ENCODE results near the gene UBL4A. TPM values are rescaled to one million over a fixed set of nuclear protein-coding genes. Genes with fewer than 3 reads are reported as not detected.
A peak's percentile ranks its signal among the peaks of the same experiment; 100 is the strongest.

UBL4A gene
- total and polyA plus RNA-seq, 2 of the 13 experiments (the other 11 are each of a cell fraction or from before 2014, with no cell fraction given): 16.8 to 25.5 TPM

DNA sequence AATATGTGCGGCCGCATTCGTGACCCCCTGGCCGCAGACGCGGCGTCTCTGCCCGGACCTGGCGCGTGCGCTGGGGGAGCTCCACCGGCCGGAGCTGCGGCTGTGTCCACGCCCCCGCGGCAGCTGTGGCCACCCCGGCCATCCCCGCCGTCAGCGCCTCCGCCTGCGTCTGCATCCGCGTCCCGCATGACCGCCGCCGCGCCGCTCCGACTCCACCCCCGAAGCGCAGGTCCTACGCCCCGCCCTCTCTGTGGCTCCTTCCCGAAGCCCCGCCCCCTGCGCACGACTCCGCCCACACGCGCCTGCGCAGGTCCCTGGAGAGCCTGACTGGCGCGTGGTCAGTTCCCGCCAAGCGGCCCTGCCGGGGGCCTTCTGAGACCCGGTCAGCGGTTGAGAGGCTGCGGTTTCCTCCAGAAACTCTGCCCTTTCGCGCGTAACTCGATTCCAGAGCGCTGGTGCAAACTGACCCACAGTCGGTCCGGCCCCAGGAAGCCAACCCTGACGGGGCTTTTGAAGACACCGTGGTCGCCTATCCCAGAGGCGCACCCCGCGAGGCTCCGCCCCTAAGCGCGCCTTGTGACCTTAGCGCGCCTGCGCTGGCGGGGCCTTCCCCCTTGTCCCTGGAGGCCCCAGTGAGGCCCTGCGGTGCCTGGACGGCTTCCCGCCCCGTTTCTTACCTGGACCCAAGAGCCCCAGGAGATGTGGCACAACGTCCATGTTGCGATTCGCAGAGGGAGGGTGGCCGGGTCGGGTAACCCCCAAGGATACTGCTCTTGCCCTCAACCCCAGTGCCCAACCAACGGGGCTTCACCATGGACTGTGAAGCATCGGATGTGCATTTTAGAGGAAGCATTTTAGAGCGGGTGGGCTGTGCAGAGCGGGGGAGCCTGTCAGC is 7.4 kb downstream of the UBL4A start, which contains the start of gene LAGE3 (continued):
- TF ChIP-seq, protein P1, sequence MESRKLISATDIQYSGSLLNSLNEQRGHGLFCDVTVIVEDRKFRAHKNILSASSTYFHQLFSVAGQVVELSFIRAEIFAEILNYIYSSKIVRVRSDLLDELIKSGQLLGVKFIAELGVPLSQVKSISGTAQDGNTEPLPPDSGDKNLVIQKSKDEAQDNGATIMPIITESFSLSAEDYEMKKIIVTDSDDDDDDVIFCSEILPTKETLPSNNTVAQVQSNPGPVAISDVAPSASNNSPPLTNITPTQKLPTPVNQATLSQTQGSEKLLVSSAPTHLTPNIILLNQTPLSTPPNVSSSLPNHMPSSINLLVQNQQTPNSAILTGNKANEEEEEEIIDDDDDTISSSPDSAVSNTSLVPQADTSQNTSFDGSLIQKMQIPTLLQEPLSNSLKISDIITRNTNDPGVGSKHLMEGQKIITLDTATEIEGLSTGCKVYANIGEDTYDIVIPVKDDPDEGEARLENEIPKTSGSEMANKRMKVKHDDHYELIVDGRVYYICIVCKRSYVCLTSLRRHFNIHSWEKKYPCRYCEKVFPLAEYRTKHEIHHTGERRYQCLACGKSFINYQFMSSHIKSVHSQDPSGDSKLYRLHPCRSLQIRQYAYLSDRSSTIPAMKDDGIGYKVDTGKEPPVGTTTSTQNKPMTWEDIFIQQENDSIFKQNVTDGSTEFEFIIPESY (CRISPR knock-in tag; IDR thresholded peaks at IDR 0.05): peak; percentile 59
- TF ChIP-seq, protein P2, sequence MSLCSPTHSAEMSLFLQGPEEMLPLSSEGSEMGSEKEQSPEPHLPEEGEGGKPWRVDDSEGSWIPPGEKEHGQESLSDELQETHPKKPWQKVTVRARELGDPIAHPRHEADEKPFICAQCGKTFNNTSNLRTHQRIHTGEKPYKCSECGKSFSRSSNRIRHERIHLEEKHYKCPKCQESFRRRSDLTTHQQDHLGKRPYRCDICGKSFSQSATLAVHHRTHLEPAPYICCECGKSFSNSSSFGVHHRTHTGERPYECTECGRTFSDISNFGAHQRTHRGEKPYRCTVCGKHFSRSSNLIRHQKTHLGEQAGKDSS (CRISPR knock-in tag; IDR thresholded peaks at IDR 0.05; ENCODE audit: borderline replicate concordance, low read depth): peak; percentile 68; the same call in 1 of the 2 replicates
- no peak for TF ChIP-seq ZNF720 (CRISPR knock-in tag; IDR thresholded peaks at IDR 0.05)
- no peak for TF ChIP-seq POLR2G (IDR thresholded peaks at IDR 0.05; ENCODE audit: low read depth, low read length)
- TF ChIP-seq MBD4 (IDR thresholded peaks at IDR 0.05; ENCODE audit: borderline replicate concordance, low read length): no peak
- no peak for TF ChIP-seq ZNF317 (CRISPR knock-in tag; IDR thresholded peaks at IDR 0.05)
- TF ChIP-seq RAD21 (CRISPR knock-in tag; IDR thresholded peaks at IDR 0.05): no peak
- TF ChIP-seq NR2F2 (IDR thresholded peaks at IDR 0.05; ENCODE audit: borderline replicate concordance, low read depth): no peak
- TF ChIP-seq, protein P3, sequence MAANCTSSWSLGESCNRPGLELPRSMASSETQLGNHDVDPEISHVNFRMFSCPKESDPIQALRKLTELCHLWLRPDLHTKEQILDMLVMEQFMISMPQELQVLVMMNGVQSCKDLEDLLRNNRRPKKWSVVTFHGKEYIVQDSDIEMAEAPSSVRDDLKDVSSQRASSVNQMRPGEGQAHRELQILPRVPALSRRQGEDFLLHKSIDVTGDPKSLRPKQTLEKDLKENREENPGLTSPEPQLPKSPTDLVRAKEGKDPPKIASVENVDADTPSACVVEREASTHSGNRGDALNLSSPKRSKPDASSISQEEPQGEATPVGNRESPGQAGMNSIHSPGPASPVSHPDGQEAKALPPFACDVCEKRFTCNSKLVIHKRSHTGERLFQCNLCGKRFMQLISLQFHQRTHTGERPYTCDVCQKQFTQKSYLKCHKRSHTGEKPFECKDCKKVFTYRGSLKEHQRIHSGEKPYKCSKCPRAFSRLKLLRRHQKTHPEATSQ (CRISPR knock-in tag; IDR thresholded peaks at IDR 0.05; ENCODE audit: borderline replicate concordance): no peak
- 0 out of 2 replicates have a peak, but pooled peaks have one; percentile 19 for TF ChIP-seq ZBTB7B (CRISPR knock-in tag; IDR thresholded peaks at IDR 0.05)
- peak; percentile 57 for TF ChIP-seq ZFY (CRISPR knock-in tag; IDR thresholded peaks at IDR 0.05)
- TF ChIP-seq ZNF431 (CRISPR knock-in tag; IDR thresholded peaks at IDR 0.05; ENCODE audit: borderline replicate concordance, low read depth): no peak
- no peak for TF ChIP-seq KLF11 (CRISPR knock-in tag; IDR thresholded peaks at IDR 0.05)
- TF ChIP-seq, protein P4, sequence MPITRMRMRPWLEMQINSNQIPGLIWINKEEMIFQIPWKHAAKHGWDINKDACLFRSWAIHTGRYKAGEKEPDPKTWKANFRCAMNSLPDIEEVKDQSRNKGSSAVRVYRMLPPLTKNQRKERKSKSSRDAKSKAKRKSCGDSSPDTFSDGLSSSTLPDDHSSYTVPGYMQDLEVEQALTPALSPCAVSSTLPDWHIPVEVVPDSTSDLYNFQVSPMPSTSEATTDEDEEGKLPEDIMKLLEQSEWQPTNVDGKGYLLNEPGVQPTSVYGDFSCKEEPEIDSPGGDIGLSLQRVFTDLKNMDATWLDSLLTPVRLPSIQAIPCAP (CRISPR knock-in tag; IDR thresholded peaks at IDR 0.05; ENCODE audit: low read depth): no peak
- no peak for TF ChIP-seq SMC3 (IDR thresholded peaks at IDR 0.05; ENCODE audit: low read length)
- TF ChIP-seq, protein P5, sequence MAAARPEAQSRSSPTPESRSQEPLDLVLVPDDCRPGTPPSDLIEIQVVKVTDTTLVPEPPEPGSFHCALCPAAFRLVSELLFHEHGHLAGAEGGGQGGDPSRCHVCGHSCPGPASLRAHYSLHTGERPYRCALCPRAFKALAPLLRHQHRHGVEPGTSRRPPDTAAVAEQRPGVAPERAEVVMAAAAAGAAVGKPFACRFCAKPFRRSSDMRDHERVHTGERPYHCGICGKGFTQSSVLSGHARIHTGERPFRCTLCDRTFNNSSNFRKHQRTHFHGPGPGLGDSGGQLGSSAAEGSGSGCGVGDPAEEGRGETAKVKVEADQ (CRISPR knock-in tag; IDR thresholded peaks at IDR 0.05; ENCODE audit: borderline replicate concordance): no peak
- no peak for TF ChIP-seq MTF2 (CRISPR knock-in tag; IDR thresholded peaks at IDR 0.05; ENCODE audit: borderline replicate concordance)
- TF ChIP-seq MAZ (IDR thresholded peaks at IDR 0.05; ENCODE audit: borderline replicate concordance, low read depth, low read length): no peak
- TF ChIP-seq MAZ (CRISPR knock-in tag; IDR thresholded peaks at IDR 0.05; ENCODE audit: low read depth): no peak
- no peak for TF ChIP-seq RARG (CRISPR knock-in tag; IDR thresholded peaks at IDR 0.05; ENCODE audit: low read depth)
- TF ChIP-seq, protein P6, sequence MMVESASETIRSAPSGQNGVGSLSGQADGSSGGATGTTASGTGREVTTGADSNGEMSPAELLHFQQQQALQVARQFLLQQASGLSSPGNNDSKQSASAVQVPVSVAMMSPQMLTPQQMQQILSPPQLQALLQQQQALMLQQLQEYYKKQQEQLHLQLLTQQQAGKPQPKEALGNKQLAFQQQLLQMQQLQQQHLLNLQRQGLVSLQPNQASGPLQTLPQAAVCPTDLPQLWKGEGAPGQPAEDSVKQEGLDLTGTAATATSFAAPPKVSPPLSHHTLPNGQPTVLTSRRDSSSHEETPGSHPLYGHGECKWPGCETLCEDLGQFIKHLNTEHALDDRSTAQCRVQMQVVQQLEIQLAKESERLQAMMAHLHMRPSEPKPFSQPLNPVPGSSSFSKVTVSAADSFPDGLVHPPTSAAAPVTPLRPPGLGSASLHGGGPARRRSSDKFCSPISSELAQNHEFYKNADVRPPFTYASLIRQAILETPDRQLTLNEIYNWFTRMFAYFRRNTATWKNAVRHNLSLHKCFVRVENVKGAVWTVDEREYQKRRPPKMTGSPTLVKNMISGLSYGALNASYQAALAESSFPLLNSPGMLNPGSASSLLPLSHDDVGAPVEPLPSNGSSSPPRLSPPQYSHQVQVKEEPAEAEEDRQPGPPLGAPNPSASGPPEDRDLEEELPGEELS (CRISPR knock-in tag; IDR thresholded peaks at IDR 0.05): no peak
- no peak for TF ChIP-seq NAIF1 (CRISPR knock-in tag; IDR thresholded peaks at IDR 0.05; ENCODE audit: borderline replicate concordance)
